Left ventricle myocardium superior (tissue), 1 donor: ENCODE results near the gene BSND. TPM values are rescaled to one million over a fixed set of nuclear protein-coding genes. Genes with fewer than 3 reads are reported as not detected.

Experiments
- ATAC-seq: fragments of 200-7000 bp; cut with Tn5 transposase; one replicate; pipeline ENCODE4 v1.9.1; 2020; ENCODE audit warnings: mild to moderate bottlenecking, moderate library complexity
- DNase-seq: peaks from one replicate; pipeline ENCODE4 v3.0.0-alpha.2; 2020
- intact Hi-C: fragments of 100-400 bp; cut with micrococcal nuclease; formaldehyde crosslinking; loops from one replicate; pipeline ENCODE4 v1.11.0; 2022
- total RNA-seq: library from RNA; stranded (reverse); fragmentation: NEBNext Ultra II Directional; extraction: Animal tissue kit (Norgen Biotek cat#: 25700); gene quantifications from one replicate; pipeline ENCODE4 v1.2.1, GENCODE V29; 2021
- donor health status: DM: no; HTN: yes; CAD: no; lungs with severe emphysema.

Gene BSND
- total RNA-seq, 1 donor from 2014 or later = not detected

DNA sequence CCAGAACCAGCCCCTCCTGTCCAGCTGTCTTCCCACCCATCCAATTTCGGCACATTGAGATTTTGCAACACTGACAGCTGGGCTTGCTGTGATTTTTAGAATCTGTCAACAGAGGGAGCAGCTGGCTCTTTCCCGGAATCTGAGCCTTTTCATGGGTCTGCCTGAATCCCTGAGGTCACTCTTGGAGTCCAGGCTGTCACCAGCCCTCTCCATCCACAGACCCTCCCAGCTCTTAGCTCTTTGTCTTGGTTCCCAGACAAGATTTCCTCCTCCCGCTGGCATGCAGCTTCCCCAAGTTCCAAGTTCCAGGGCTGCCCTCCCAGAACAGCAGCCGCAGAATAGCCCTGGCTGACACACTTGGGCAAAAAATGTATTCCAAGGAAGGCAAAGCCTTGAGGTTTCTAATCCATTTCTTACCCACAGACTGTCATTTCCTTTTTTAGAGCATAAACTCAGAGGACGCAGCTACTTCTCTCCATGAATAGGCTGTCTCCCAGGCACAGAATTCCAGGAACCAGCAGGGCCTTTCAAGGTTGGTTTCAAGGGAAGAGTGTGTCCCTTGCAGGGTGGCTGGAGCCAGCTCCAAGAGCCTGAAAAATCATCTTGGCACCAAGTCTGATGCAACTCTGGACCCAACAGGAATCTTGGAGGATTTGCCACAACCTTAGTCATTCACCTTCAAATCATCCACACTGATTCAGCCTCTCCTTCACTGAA is 25.4 kb upstream of the BSND start:
- ATAC-seq (peak; percentile 98), DNase-seq (peak; percentile 62)
- intact Hi-C loops = no loop called here

DNA sequence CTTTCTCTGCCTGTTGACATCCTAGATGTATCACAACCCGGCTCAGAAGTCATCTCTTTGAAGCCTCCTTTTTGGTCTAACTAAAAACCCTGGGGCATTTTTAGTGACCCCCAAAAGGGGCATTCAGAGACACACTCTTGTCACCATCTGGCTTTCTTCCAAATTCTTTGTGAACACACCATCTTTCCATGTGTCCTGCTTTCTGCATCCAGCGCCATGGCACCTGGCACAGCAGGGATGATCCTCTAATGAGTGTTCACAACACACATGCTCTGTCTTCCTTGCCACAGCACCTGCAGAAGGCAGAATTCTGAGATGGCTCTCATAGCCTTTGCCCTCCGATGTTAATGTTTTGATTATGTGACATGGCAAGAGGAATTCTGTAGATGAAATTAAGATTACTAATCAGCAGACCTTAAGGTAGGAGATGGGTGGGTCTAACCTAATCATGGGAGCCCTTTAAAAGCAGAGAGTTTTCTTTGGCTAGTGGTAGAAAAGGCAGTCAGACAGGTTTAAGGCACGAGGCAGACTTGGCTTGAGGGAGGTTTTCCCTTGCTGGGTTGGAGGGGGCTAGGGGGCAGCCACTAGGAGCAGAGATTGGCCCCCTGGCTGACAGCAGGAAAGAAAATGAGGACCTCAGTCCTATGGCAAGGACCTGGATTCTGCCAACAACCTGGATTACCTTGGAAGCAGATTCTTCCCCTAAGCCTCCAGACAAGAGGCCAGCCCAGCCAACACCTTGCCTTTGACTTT is 23.2 kb upstream of the BSND start:
- intact Hi-C loops = no loop called here
- no peak for ATAC-seq
- DNase-seq = no peak

DNA sequence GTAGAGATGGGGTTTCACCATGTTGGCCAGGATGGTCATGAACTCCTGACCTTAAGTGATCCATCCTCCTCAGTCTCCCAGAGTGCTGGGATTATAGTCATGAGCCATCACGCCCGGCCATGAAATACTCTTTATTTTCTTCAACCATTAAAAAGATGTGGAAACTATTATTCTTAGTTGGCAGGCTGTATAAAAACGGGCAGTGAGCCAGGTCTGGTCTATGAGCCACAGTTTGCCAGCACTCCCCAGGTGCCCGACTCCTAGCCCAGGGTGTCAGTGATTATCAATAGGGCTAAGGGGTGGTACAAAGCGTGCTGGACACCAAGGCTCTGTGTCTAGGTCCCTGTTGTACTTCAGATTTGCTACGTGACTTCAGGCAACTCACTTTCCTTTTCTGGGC is 22.0 kb upstream of the BSND start:
- intact Hi-C loops = no loop called here
- DNase-seq (no peak), ATAC-seq (no peak)

DNA sequence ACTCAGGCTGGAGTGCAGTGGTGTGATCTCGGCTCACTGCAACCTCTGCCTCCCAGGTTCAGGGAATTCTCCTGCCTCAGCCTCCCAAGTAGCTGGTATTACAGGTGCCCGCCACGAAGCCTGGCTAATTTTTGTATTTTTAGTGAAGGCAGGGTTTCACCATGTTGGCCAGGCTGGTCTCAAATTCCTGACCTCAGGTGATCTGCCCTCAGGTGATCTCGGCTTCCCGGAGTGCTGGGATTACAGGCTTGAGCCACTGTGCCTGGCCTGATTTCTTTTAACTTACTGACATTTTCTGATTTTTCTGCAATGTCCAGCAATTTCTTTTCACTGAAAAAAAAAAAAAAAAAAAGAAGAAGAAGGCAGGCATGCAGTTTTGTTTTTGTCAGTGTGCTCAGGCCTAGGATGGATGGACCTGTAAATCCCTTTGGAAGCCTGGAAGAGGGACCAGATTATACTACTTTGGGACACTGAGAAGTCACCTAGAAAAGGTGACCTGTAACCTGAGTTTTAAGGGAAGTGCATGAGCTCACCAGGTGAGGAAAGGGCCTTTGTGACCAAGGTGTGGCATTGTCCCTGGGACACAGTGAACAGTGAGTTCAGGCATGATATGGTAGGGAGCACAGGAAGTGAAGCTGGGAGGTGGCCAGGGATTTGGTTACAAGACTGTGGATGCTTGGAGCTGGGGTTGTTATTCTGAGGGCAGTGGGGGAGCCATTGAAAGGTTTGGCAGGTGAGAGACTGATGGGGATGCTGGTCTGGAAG is 21.0 kb upstream of the BSND start:
- ATAC-seq (no peak), DNase-seq (no peak)
- intact Hi-C loops = no loop called here

DNA sequence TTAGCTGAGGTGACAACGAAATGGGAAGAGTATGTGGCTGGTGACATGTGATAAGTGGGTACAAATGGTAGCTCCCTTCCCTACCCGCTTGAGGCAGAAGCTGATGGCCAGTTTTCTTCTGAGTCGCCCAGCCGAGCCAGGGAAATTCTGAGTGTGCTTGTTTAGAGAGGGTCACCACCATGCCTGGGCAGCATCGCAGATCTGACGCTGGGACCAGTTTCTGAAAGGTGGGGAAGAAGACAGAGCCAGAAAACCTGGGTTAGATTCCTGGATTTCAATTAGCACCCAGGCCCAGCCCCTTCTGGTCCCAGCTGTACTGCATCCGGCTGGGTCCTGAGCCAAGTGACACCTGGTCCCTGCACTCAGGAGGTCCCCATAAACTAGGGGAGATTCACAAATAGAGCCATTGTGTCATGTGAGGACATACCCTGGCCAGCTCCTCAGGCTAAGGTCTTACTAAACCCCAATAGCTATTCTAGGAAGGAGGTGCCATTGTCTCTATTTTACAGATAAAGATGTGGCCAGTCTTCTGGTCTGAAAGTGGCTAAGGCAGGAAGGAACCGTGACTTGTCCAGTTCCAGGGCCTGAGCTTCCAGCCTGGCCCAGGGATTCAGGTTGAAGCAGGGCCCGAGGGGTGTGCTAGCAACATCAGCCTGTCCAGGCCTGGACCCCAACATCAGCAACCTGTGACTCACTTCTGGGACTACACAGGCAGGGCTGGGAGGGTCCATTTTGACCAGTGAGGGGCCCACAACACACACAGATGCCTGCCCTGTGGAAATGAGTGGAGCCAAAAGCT is 20.0 kb upstream of the BSND start:
- intact Hi-C loops = no loop called here

DNA sequence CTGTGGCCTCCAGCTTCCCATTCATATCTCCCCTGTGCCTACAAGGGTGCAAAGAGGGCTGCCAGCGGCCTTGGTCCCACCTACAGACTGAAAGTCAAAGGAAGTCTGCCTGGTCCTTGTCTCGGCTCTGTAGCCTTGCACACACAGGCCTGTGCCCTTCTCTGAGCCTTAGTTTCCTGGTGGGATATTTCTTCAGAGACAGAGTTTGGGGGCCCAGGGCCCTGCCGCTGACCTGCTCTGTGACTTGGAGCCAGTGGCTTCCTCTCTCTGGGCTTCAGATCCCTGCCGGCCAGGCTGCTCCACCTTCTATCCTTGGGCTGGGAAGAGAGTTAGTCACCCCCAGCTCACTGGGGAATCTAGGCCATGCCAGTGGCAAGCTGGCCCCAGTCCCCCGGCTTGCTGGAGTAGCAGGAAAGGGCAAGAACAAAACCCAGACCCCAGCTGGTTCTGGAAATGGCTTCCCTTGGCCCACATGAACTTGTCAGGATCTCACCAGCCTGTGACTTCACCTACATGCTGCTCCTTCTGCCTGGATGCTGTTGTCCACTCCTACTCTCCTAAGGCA is 19.3 kb upstream of the BSND start:
- ATAC-seq (no peak), DNase-seq (no peak)
- intact Hi-C loops = no loop called here

More for the DNA sequence above, 20.0 kb upstream of the BSND start:
- ATAC-seq = no peak
- no peak for DNase-seq

DNA sequence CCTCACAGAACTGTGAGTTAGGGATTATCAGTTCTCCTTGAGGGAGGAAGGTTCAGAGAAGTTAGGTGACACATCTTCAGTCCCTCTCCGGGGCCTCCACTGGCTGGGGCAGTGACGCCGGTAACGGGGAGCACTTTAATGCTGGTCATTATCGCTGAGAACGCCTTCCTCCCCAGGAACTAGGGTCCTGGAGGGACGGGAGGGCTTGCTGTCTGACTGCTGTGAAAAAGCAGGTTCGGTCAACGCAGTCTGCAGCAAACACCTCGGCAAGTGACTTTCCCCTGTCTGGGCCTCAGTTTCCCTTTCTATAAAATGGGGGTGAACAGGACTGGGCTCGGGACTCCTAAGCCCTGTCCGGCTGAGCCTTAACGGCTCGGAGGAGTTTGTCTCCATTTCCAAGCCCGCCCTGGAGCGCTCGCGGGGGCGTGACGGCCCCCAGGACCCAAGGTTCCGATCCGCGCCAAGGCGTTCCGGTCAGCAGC is 18.6 kb upstream of the BSND start:
- no peak for DNase-seq
- ATAC-seq = no peak
- intact Hi-C loops = no loop called here

DNA sequence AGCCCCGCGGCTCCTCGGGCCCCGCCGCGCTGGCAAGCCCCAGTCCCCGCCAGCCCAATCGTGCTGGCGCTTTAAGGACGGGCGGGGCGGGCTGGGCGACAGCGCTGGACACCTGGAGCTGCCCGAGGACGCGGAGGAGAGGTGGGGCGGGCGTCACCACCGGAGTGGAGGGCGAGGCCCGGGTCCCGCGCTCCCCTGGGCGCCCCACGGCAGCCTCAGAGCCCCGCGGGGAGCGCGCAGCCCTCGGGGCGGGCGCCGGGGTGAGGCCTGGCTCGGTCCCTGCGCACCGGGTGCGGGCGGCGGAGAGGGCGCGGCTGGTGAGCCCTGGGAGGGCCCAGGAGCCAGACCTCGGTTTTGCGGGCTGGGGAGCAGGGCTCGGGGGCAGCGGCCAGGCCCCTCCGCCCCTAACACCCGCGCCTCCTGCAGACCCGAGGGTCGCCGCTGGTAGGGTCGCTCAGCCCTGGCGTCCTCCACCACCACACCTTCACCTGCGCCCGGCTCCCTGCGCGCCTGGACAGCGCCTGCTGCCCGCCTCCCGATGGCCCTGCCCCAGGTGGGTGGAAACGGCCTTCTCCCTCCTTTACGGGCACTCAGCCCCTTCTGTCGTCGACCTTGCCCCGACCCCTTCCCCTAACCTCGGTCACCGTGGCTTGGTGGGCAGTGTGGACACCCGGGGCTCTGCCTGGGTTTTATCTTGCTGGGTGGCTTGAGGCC is 18.0 kb upstream of the BSND start, which contains the start of gene TMEM61:
Gene TMEM61, plus strand, starts transcription at position 101 of the 714 bp plus-strand sequence. Its CDS starts 438 bp downstream, at position 539.
- DNase-seq (peak; percentile 45), ATAC-seq (peak; percentile 80)
- intact Hi-C loops = no loop called here

DNA sequence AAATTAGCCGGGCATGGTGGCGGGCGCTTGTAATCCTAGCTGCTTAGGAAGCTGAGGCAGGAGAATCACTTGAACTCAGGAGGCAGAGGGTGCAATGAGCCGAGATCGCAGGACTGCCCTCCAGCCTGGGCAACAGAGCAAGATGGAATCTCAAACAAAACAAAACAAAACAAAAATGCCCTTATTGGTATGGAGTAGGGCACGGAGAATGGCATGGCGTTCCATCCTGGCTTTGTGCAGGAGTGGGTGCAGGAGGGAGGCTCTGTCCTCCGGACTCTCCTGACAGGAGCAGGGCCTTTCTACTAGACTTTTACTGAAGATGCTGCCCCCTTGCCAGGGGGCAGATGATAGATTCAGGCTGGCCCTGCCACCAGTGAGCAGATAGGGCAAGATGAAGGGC is 17.3 kb upstream of the BSND start:
- intact Hi-C loops = no loop called here
- no peak for ATAC-seq
- DNase-seq = no peak

DNA sequence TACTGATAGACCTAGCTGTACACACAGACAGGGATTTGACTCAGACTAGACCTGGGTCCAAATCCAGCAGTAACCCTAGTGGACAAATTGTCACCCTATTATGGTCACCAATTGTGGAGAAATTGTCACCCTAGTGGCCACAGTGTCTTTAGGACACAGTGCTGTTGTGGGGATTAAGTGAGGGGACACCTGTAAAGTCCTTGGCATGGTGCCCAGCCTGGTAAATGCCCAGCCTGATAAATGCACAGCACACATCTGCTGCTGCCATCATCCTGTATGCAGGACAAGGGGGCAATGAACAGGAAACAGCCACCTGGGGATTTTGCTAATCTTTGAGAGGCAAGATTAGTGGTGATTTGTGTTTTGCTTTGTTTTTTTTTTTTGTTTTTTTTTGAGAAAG is 16.0 kb upstream of the BSND start:
- intact Hi-C loops = no loop called here
- ATAC-seq (no peak), DNase-seq (no peak)

DNA sequence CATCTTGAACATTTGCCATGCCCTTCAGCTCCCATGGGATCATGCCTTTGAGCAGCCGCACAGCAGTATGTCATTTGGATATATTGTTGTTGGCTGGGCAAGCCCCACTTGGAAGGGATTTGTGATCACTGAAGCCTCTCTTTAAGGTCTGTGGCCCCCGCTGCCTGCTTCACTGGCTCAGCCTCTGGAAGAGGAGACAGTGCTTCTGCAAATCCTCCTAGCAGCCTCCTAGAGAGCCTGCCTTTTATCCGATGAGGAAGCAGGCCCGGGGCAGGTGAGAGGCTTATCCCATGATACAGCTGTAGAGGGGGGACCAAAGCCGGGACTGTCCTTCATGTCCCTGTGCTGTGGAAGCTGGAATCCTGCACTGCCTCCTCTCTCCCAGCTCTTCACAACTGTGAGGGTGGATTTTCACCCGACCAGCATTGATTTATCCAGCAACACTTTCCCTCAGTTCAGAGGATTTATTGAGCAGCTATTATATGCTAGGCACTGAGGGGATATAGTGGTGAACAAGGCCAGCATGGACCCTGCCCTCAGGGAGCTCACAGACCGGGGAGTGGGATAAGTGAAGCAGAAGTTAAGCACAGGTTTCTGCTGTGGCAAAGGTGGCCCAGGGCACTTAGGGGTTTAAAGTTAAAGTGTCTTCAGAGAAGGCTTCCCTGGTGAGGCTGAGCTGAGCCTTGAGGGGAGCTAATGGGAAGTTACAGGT is 14.4 kb upstream of the BSND start:
- DNase-seq = no peak
- intact Hi-C loops = no loop called here
- ATAC-seq = no peak

DNA sequence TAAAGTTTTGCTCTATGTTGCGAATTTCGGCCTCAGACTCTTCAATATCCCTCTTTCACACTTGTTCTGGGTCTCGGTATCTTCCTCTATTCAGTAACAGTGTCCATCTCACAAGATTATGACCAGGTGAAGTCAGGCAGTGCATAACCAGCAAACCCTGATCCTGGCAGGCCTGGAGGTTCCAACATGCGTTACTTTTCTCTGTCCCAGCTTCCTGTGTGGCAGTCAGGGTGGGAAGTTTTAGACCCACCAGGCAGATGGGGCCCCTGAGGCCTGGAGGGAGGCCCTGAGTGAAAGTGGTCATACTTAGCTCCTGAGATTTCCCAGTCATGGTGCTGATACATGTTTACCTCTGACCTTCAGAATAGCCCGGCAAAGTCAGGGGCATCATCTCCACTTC is 13.2 kb upstream of the BSND start:
- ATAC-seq (no peak), DNase-seq (no peak)
- intact Hi-C loops = no loop called here

DNA sequence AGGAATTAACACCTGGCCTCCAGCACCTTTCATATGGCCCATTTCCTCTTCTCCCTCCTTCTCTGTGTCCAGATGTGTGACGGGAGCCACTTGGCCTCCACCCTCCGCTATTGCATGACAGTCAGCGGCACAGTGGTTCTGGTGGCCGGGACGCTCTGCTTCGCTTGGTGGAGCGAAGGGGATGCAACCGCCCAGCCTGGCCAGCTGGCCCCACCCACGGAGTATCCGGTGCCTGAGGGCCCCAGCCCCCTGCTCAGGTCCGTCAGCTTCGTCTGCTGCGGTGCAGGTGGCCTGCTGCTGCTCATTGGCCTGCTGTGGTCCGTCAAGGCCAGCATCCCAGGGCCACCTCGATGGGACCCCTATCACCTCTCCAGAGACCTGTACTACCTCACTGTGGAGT is 12.7 kb upstream of the BSND start:
- no peak for DNase-seq
- ATAC-seq = no peak
- intact Hi-C loops = no loop called here

DNA sequence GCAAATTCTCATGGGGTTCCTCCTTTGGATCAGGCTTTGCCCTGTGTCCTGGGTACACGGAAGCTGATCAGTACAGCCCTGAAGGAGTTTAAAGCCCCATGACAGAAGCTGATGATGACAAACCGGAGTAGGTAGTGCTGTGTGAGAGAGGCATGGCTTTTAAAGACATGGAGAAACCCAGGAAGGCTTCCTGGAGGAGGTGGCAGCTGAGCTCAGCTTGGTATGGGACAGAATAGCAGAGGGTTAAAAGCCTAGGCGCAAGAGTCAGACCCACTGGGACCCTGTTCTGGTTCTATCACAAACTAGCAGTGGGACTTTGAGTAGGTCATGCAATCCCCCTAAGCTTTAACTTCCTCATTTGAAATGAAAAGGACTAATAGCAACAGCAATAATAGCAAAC is 12.2 kb upstream of the BSND start:
- no peak for ATAC-seq
- intact Hi-C loops = no loop called here
- DNase-seq = no peak

DNA sequence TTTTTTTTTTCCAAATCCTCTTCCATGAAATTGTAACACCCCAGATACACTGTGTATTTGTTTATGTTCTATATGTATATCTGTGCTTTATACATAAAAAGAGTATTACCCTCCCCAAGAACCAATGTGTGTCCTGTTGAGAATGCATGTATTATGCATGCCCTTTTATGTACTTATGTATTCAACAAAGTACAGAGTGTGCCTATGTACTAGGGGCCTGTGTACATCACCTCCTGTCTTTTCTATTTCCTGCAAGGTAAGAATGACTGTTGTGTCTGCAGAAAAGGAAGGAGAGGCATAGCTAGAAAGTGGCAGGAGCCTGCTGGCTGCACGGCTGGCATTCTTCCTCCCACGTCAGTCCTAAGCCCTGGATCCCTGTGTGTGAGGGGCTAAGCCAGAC is 11.3 kb upstream of the BSND start:
- no peak for DNase-seq
- intact Hi-C loops = no loop called here

DNA sequence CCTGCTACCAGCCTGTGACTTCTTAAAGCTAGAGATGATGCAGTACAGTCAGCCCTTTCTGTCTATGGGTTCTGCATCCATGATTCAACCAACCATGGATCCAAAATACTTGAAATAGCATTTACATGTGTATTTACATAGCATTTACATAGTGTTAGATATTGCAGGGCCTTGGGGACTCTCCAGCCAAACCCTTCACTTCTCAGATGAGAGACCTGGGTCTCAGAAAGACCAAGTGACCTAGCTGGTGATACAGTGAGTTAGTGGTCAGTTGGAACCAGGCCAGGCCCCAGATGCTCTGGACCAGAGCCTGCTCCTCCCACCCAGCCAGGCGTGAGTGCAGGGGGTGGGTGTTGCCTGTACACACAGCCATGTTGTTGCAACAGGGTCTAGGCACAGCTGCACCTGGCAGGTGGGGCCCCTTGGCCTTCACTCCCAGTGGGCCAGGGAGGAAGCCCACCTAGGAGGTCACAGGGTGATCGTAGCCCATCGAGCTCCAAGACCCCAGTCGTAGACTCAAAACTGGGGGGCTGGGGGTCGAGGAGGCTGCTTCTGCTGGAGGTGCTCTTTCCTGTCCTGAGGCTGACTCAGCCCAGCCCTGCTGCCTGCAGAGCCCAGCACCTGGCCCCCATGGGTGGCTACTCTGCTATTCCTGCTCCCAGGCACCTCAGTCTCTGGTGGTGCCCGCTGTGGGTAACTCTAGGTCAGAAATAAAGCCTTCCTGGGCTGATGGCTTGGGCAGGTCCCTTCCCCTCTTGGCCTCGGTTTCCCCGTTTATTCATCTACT is 10.6 kb upstream of the BSND start:
- ATAC-seq (no peak), DNase-seq (no peak)
- intact Hi-C loops = no loop called here

More for the DNA sequence above, 11.3 kb upstream of the BSND start:
- no peak for ATAC-seq

DNA sequence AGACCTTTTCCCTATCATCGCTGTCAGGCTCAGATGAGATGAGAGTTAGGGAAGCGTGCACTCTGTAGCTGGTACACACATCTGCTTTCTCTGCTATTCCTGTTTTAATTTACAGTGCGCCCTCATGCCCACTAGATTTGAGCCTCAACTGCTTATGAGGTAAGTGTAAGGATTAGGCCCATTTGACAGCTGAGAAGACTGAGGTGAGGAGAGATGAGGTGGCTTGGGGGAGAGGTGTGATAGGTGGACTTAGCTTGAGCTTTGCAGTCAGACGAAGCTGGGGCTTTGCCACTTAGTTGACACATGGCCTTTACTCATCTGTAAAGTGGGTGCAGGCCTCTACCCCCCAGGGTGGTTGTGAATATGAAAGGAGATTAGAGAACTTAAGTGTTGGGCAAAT is 9.8 kb upstream of the BSND start:
- DNase-seq (no peak), ATAC-seq (no peak)
- intact Hi-C loops = no loop called here
